ENCODE measurements around the gene U2AF1L4. TPM values are rescaled to one million over a fixed set of nuclear protein-coding genes. Genes with fewer than 3 reads are reported as not detected.

U2AF1L4 gene
- total RNA-seq, 4 donors from 2014 or later: 10.2 to 19.0 (median 17.5) TPM

- Histone ChIP-seq H3K27me3 (peaks cover 0 to 8% (median 0%) of the 10 kb centered on the region in 4 donors), H3K4me3 (no peak overlapping the region), H3K4me1 (peaks cover 3 to 38% (median 11%) of the 10 kb centered on the region in 3 donors), H3K9me3 (no peaks in the 10 kb centered on the region), H3K27ac (peak overlapping the region in 1 of 4 donors; percentile 52), H3K36me3 (no peaks in the 10 kb centered on the region)
- no peak for DNase-seq
- no peak for TF ChIP-seq POLR2A (IDR thresholded peaks at IDR 0.05)
- TF ChIP-seq, protein P1, sequence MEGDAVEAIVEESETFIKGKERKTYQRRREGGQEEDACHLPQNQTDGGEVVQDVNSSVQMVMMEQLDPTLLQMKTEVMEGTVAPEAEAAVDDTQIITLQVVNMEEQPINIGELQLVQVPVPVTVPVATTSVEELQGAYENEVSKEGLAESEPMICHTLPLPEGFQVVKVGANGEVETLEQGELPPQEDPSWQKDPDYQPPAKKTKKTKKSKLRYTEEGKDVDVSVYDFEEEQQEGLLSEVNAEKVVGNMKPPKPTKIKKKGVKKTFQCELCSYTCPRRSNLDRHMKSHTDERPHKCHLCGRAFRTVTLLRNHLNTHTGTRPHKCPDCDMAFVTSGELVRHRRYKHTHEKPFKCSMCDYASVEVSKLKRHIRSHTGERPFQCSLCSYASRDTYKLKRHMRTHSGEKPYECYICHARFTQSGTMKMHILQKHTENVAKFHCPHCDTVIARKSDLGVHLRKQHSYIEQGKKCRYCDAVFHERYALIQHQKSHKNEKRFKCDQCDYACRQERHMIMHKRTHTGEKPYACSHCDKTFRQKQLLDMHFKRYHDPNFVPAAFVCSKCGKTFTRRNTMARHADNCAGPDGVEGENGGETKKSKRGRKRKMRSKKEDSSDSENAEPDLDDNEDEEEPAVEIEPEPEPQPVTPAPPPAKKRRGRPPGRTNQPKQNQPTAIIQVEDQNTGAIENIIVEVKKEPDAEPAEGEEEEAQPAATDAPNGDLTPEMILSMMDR (IDR thresholded peaks at IDR 0.05): no peak
- WGBS, 2 donors: 49 to 60% methylated on average over 1 to 8 of the region's 9 CpGs
- intact Hi-C loops (cut with DNase I): no loop called here
These were observed 41.9 kb downstream of the U2AF1L4 start for GRCh38 chr19:35703343-35703742.

GRCh38 chr19:35702223-35703012 is 42.8 kb downstream of the U2AF1L4 start:
- intact Hi-C loops (cut with DNase I): no loop called here
- Histone ChIP-seq H3K27ac (peak overlapping the region; percentile 25 to 71 (median 58)), H3K36me3 (no peaks in the 10 kb centered on the region), H3K9me3 (no peaks in the 10 kb centered on the region), H3K4me3 (peak overlapping the region; percentile 41 to 72 (median 60)), H3K4me1 (peaks cover 3 to 30% (median 11%) of the 10 kb centered on the region in 3 donors), H3K27me3 (peaks cover 0 to 8% (median 0%) of the 10 kb centered on the region in 4 donors)
- WGBS, 2 donors: 0% methylated on average over 7 to 15 of the region's 50 CpGs
- DNase-seq: peak; percentile 83
- TF ChIP-seq, protein P1 (IDR thresholded peaks at IDR 0.05): no peak
- peak in 2 of 4 donors; percentile 33 to 46 for TF ChIP-seq POLR2A (IDR thresholded peaks at IDR 0.05)

DNA sequence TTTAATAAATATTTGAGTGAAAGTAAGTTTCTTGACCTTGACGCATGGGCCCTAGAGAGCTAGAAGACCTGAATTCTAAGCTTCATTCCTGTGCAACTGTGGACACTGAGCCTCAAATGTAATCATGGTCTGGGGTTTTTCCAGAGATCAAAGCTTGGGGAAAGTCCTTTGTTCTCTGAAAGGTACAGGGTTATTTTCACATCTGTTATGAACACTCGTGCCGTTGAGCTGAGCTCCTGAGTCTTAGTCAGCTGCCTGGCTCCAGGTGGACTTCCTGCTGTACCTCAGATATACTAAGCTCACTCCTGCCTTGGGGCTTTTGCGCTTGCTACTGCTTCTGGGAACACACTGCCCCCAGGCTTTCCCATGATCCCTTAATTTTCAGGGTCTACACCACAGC is 48.4 kb downstream of the U2AF1L4 start:
- H3K27me3 ChIP-seq: no peaks in the 10 kb centered on the region
- WGBS, 2 donors: 40 to 52% methylated on average over 2 to 3 of the region's 4 CpGs
- H3K9me3 ChIP-seq: no peaks in the 10 kb centered on the region
- intact Hi-C loops (cut with DNase I): no loop called here
- H3K4me1 ChIP-seq: peaks cover 0 to 9% (median 3%) of the 10 kb centered on the region in 3 donors
- no peak overlapping the region for H3K4me3 ChIP-seq
- H3K27ac ChIP-seq: no peak overlapping the region
- no peaks in the 10 kb centered on the region for H3K36me3 ChIP-seq
- no peak for DNase-seq
- no peak for TF ChIP-seq POLR2A (IDR thresholded peaks at IDR 0.05)
- TF ChIP-seq, protein P1 (IDR thresholded peaks at IDR 0.05): no peak

- no peaks in the 10 kb centered on the region for H3K36me3 ChIP-seq
- H3K4me3 ChIP-seq: no peak overlapping the region
- no peaks in the 10 kb centered on the region for H3K9me3 ChIP-seq
- H3K27ac ChIP-seq: no peak overlapping the region
- no peak for DNase-seq
- WGBS, 2 donors: 76 to 83% methylated on average over 2 of the region's 2 CpGs
- intact Hi-C loops (cut with DNase I): loop anchor here (2.0 kb wide), 1 partner anchor 21 kb away; no protein-coding TSS in a partner anchor
- no peaks in the 10 kb centered on the region for H3K27me3 ChIP-seq
- TF ChIP-seq, protein P1 (IDR thresholded peaks at IDR 0.05): no peak
- TF ChIP-seq POLR2A (IDR thresholded peaks at IDR 0.05): no peak
- H3K4me1 ChIP-seq: peaks cover 0 to 10% (median 0%) of the 10 kb centered on the region in 3 donors
These were observed 49.3 kb downstream of the U2AF1L4 start for GRCh38 chr19:35695895-35696422.
